ENCODE results near the gene EFEMP1.
"Not testable (repeated sequence)": the region's sequence is repeated elsewhere in the genome, so short reads cannot be mapped to it uniquely, and the experiment has no call there.

The EFEMP1 gene

GRCh38 chr2:55857766-55858165 is 65.8 kb downstream of the EFEMP1 start:
- Histone ChIP-seq H3K36me3 (ENCODE audit: control insufficient read depth, insufficient read depth, low read length) (no peaks in the 10 kb centered on the region), H3K9me3 (ENCODE audit: control insufficient read depth, low read length) (no peaks in the 10 kb centered on the region), H3K4me1 (ENCODE audit: control insufficient read depth, insufficient read depth, low read length) (peaks cover 9% of the 10 kb centered on the region), H3K9ac (ENCODE audit: low read length) (no peak overlapping the region), H3K27me3 (ENCODE audit: control insufficient read depth, insufficient read depth, low read length) (no peaks in the 10 kb centered on the region), H3K4me3 (ENCODE audit: low read length) (no peak overlapping the region)

GRCh38 chr2:55856936-55857335 is 66.6 kb downstream of the EFEMP1 start:
- H3K4me1 ChIP-seq (ENCODE audit: control insufficient read depth, insufficient read depth, low read length): peaks cover under 1% of the 10 kb centered on the region
- H3K9me3 ChIP-seq (ENCODE audit: control insufficient read depth, low read length): no peaks in the 10 kb centered on the region
- H3K36me3 ChIP-seq (ENCODE audit: control insufficient read depth, insufficient read depth, low read length): no peaks in the 10 kb centered on the region
- no peak overlapping the region for H3K9ac ChIP-seq (ENCODE audit: low read length)
- no peaks in the 10 kb centered on the region for H3K27me3 ChIP-seq (ENCODE audit: control insufficient read depth, insufficient read depth, low read length)
- no peak overlapping the region for H3K4me3 ChIP-seq (ENCODE audit: low read length)

GRCh38 chr2:55848096-55848495 is 75.5 kb downstream of the EFEMP1 start:
- no peaks in the 10 kb centered on the region for H3K36me3 ChIP-seq (ENCODE audit: control insufficient read depth, insufficient read depth, low read length)
- no peaks in the 10 kb centered on the region for H3K27me3 ChIP-seq (ENCODE audit: control insufficient read depth, insufficient read depth, low read length)
- H3K4me3 ChIP-seq (ENCODE audit: low read length): no peak overlapping the region
- no peaks in the 10 kb centered on the region for H3K9me3 ChIP-seq (ENCODE audit: control insufficient read depth, low read length)
- H3K9ac ChIP-seq (ENCODE audit: low read length): no peak overlapping the region
- peaks cover 24% of the 10 kb centered on the region for H3K4me1 ChIP-seq (ENCODE audit: control insufficient read depth, insufficient read depth, low read length)

- no peak overlapping the region for H3K9ac ChIP-seq (ENCODE audit: low read length)
- H3K27me3 ChIP-seq (ENCODE audit: control insufficient read depth, insufficient read depth, low read length): no peaks in the 10 kb centered on the region
- no peak overlapping the region for H3K4me3 ChIP-seq (ENCODE audit: low read length)
- H3K36me3 ChIP-seq (ENCODE audit: control insufficient read depth, insufficient read depth, low read length): no peaks in the 10 kb centered on the region
- H3K4me1 ChIP-seq (ENCODE audit: control insufficient read depth, insufficient read depth, low read length): peaks cover 41% of the 10 kb centered on the region
- no peaks in the 10 kb centered on the region for H3K9me3 ChIP-seq (ENCODE audit: control insufficient read depth, low read length)
These were observed 77.2 kb downstream of the EFEMP1 start for GRCh38 chr2:55846426-55846825.

GRCh38 chr2:55844986-55845385 is 78.6 kb downstream of the EFEMP1 start:
- Histone ChIP-seq H3K36me3 (ENCODE audit: control insufficient read depth, insufficient read depth, low read length) (no peaks in the 10 kb centered on the region), H3K9ac (ENCODE audit: low read length) (no peak overlapping the region), H3K27me3 (ENCODE audit: control insufficient read depth, insufficient read depth, low read length) (no peaks in the 10 kb centered on the region), H3K4me3 (ENCODE audit: low read length) (no peak overlapping the region), H3K9me3 (ENCODE audit: control insufficient read depth, low read length) (no peaks in the 10 kb centered on the region), H3K4me1 (ENCODE audit: control insufficient read depth, insufficient read depth, low read length) (peaks cover 45% of the 10 kb centered on the region)

GRCh38 chr2:55843994-55844345 is 79.6 kb downstream of the EFEMP1 start:
- Histone ChIP-seq H3K4me1 (ENCODE audit: control insufficient read depth, insufficient read depth, low read length) (peaks cover 54% of the 10 kb centered on the region), H3K27me3 (ENCODE audit: control insufficient read depth, insufficient read depth, low read length) (no peaks in the 10 kb centered on the region), H3K9me3 (ENCODE audit: control insufficient read depth, low read length) (no peaks in the 10 kb centered on the region)

GRCh38 chr2:55843096-55843993 is 80.2 kb downstream of the EFEMP1 start:
- peaks cover 56% of the 10 kb centered on the region for H3K4me1 ChIP-seq (ENCODE audit: control insufficient read depth, insufficient read depth, low read length)
- H3K27me3 ChIP-seq (ENCODE audit: control insufficient read depth, insufficient read depth, low read length): no peaks in the 10 kb centered on the region
- H3K9me3 ChIP-seq (ENCODE audit: control insufficient read depth, low read length): no peaks in the 10 kb centered on the region
- no peaks in the 10 kb centered on the region for H3K36me3 ChIP-seq (ENCODE audit: control insufficient read depth, insufficient read depth, low read length)
- peak overlapping the region; percentile 5 for H3K4me3 ChIP-seq (ENCODE audit: low read length)
- H3K9ac ChIP-seq (ENCODE audit: low read length): peak overlapping the region; percentile 22

More at GRCh38 chr2:55843994-55844345, 79.6 kb downstream of the EFEMP1 start:
- Histone ChIP-seq H3K9ac (ENCODE audit: low read length) (no peak overlapping the region), H3K36me3 (ENCODE audit: control insufficient read depth, insufficient read depth, low read length) (no peaks in the 10 kb centered on the region), H3K4me3 (ENCODE audit: low read length) (no peak overlapping the region)

GRCh38 chr2:55842046-55842445 is 81.5 kb downstream of the EFEMP1 start:
- H3K9ac ChIP-seq (ENCODE audit: low read length): no peak overlapping the region
- H3K9me3 ChIP-seq (ENCODE audit: control insufficient read depth, low read length): no peaks in the 10 kb centered on the region
- H3K27me3 ChIP-seq (ENCODE audit: control insufficient read depth, insufficient read depth, low read length): no peaks in the 10 kb centered on the region
- peaks cover 55% of the 10 kb centered on the region for H3K4me1 ChIP-seq (ENCODE audit: control insufficient read depth, insufficient read depth, low read length)
- no peaks in the 10 kb centered on the region for H3K36me3 ChIP-seq (ENCODE audit: control insufficient read depth, insufficient read depth, low read length)
- H3K4me3 ChIP-seq (ENCODE audit: low read length): no peak overlapping the region

- peaks cover 59% of the 10 kb centered on the region for H3K4me1 ChIP-seq (ENCODE audit: control insufficient read depth, insufficient read depth, low read length)
- no peaks in the 10 kb centered on the region for H3K9me3 ChIP-seq (ENCODE audit: control insufficient read depth, low read length)
- no peak overlapping the region for H3K9ac ChIP-seq (ENCODE audit: low read length)
- H3K36me3 ChIP-seq (ENCODE audit: control insufficient read depth, insufficient read depth, low read length): no peaks in the 10 kb centered on the region
- H3K4me3 ChIP-seq (ENCODE audit: low read length): no peak overlapping the region
- no peaks in the 10 kb centered on the region for H3K27me3 ChIP-seq (ENCODE audit: control insufficient read depth, insufficient read depth, low read length)
These were observed 83.1 kb downstream of the EFEMP1 start for GRCh38 chr2:55840460-55840859.

GRCh38 chr2:55839182-55839819 is 84.3 kb downstream of the EFEMP1 start:
- Histone ChIP-seq H3K36me3 (ENCODE audit: control insufficient read depth, insufficient read depth, low read length) (no peaks in the 10 kb centered on the region), H3K4me1 (ENCODE audit: control insufficient read depth, insufficient read depth, low read length) (peaks cover 59% of the 10 kb centered on the region), H3K4me3 (ENCODE audit: low read length) (no peak overlapping the region), H3K9ac (ENCODE audit: low read length) (no peak overlapping the region), H3K27me3 (ENCODE audit: control insufficient read depth, insufficient read depth, low read length) (no peaks in the 10 kb centered on the region), H3K9me3 (ENCODE audit: control insufficient read depth, low read length) (no peaks in the 10 kb centered on the region)

- Histone ChIP-seq H3K9ac (ENCODE audit: low read length) (no peak overlapping the region), H3K36me3 (ENCODE audit: control insufficient read depth, insufficient read depth, low read length) (no peaks in the 10 kb centered on the region), H3K4me3 (ENCODE audit: low read length) (no peak overlapping the region), H3K9me3 (ENCODE audit: control insufficient read depth, low read length) (no peaks in the 10 kb centered on the region), H3K27me3 (ENCODE audit: control insufficient read depth, insufficient read depth, low read length) (no peaks in the 10 kb centered on the region), H3K4me1 (ENCODE audit: control insufficient read depth, insufficient read depth, low read length) (peaks cover 53% of the 10 kb centered on the region)
These were observed 84.9 kb downstream of the EFEMP1 start for GRCh38 chr2:55838653-55839052.

- peaks cover 47% of the 10 kb centered on the region for H3K4me1 ChIP-seq (ENCODE audit: control insufficient read depth, insufficient read depth, low read length)
- not testable (repeated sequence) for H3K36me3 ChIP-seq (ENCODE audit: control insufficient read depth, insufficient read depth, low read length); H3K9ac ChIP-seq (ENCODE audit: low read length); H3K4me3 ChIP-seq (ENCODE audit: low read length); H3K27me3 ChIP-seq (ENCODE audit: control insufficient read depth, insufficient read depth, low read length); H3K9me3 ChIP-seq (ENCODE audit: control insufficient read depth, low read length)
These were observed 85.5 kb downstream of the EFEMP1 start for GRCh38 chr2:55838117-55838516.

Data from mucosa of stomach (tissue), 1 donor.